SK-N-SH (cell line): ENCODE data around the gene NNAT. TPM values are rescaled to one million over a fixed set of nuclear protein-coding genes. Genes with fewer than 3 reads are reported as not detected.

Experiments
- CTCF ChIA-PET: fragments of 300-600, 350-600 bp; formaldehyde crosslinking; extraction: SDS; loops from one replicate; lab custom pipeline; 2021; lab: Yijun Ruan, JAX
- POLR2A ChIA-PET: fragments of 350-600 bp; sonication (Branson Sonifier 250); formaldehyde crosslinking; extraction: SDS; loops from one replicate; lab custom pipeline; 2020; ENCODE audit warnings: antibody characterized with exemption, inconsistent platforms; lab: Yijun Ruan, JAX
- DNase-seq: peaks from one replicate; pipeline ENCODE4 v3.0.0; 2012
- H2AFZ ChIP-seq: fragments of 200-600 bp; sonication (generic); 2 replicates; pipeline ENCODE4 v1.8.1; 2016; ENCODE audit warnings: antibody characterized with exemption, mild to moderate bottlenecking, low read depth
- H3F3A ChIP-seq: fragments of 200-600 bp; sonication (generic); replicated peaks from 2 replicates; pipeline ENCODE3; 2016; ENCODE audit warnings: antibody characterized with exemption, mild to moderate bottlenecking; ENCODE audit not compliant: insufficient read depth
- H3K27ac ChIP-seq, 2 experiments: fragments of 200-500 bp in 1 of 2; fragments of 200-600 bp in 1 of 2; sonication (Bioruptor generic) in 1 of 2; sonication (generic), shearing (Covaris generic) in 1 of 2; 2 replicates each; pipeline versions ENCODE4 v1.5.1 to v1.6.1; 2014 to 2016; ENCODE audit warnings: low read depth in 2 of 2, inconsistent platforms in 1 of 2, low read length in 1 of 2, mild to moderate bottlenecking in 1 of 2, mixed read lengths in 1 of 2
- H3K27me3 ChIP-seq: fragments of 200-600 bp; sonication (generic), shearing (Covaris generic); 2 replicates; pipeline ENCODE4 v1.6.1; 2016; ENCODE audit warnings: mixed run types; ENCODE audit not compliant: insufficient read depth
- H3K36me3 ChIP-seq, 2 experiments: fragments of 200-500 bp in 1 of 2; fragments of 200-600 bp in 1 of 2; sonication (Bioruptor generic) in 1 of 2; sonication (generic) in 1 of 2; replicated peaks in 1 of 2; 2 replicates each; pipeline versions ENCODE3 to v1.5.1; 2014 to 2016; ENCODE audit warnings: low read length in 1 of 2, mild to moderate bottlenecking in 1 of 2; ENCODE audit not compliant: insufficient read depth in 2 of 2, control insufficient read depth in 1 of 2
- H3K4me1 ChIP-seq, 2 experiments: fragments of 200-500 bp in 1 of 2; fragments of 200-600 bp in 1 of 2; sonication (Bioruptor generic) in 1 of 2; sonication (generic), shearing (Covaris generic) in 1 of 2; 2 replicates each; pipeline versions ENCODE4 v1.5.1 to v1.6.1; 2014 to 2016; ENCODE audit warnings: low read depth in 1 of 2, low read length in 1 of 2, mixed run types in 1 of 2; ENCODE audit not compliant: insufficient read depth in 2 of 2, control insufficient read depth in 1 of 2
- H3K4me2 ChIP-seq: fragments of 200-600 bp; sonication (generic), shearing (Covaris generic); 2 replicates; pipeline ENCODE4 v1.6.1; 2017; ENCODE audit warnings: mixed run types
- H3K4me3 ChIP-seq, 2 experiments: fragments of 200-500 bp in 1 of 2; fragments of 200-600 bp in 1 of 2; sonication (Bioruptor generic) in 1 of 2; sonication (generic), shearing (Covaris generic) in 1 of 2; 2 replicates each; pipeline versions ENCODE4 v1.5.1 to v1.8.1; 2014 to 2016; ENCODE audit warnings: low read depth in 2 of 2, inconsistent platforms in 1 of 2, low read length in 1 of 2, mild to moderate bottlenecking in 1 of 2, mixed read lengths in 1 of 2, moderate library complexity in 1 of 2
- H3K79me2 ChIP-seq: fragments of 200-600 bp; sonication (generic); 2 replicates; pipeline ENCODE4 v1.8.1; 2017; ENCODE audit warnings: mild to moderate bottlenecking; ENCODE audit not compliant: insufficient read depth
- H3K9ac ChIP-seq: fragments of 200-600 bp; sonication (generic); 2 replicates; pipeline ENCODE4 v1.6.1; 2017; ENCODE audit warnings: mixed run types
- H3K9me2 ChIP-seq: fragments of 200-600 bp; sonication (generic); 2 replicates; pipeline ENCODE4 v1.6.1; 2017; ENCODE audit warnings: mixed run types
- H3K9me3 ChIP-seq: fragments of 200-600 bp; sonication (generic); 2 replicates; pipeline ENCODE4 v1.6.1; 2017; ENCODE audit warnings: mixed run types, mild to moderate bottlenecking, moderate library complexity
- H4K20me1 ChIP-seq: fragments of 200-600 bp; sonication (generic); 2 replicates; pipeline ENCODE4 v1.6.1; 2017; ENCODE audit warnings: mild to moderate bottlenecking, mixed run types; ENCODE audit not compliant: insufficient read depth
- ELF1 ChIP-seq: IDR thresholded peaks from 2 replicates; pipeline ENCODE4 v1.4.0; 2012
- EP300 ChIP-seq, 2 experiments: IDR thresholded peaks; 2 replicates each; pipeline versions ENCODE4 v1.4.0 to v1.6.1; 2012; ENCODE audit warnings: borderline replicate concordance in 1 of 2, low read depth in 1 of 2, low read length in 1 of 2
- FOXJ3 ChIP-seq: sonication (generic); formaldehyde crosslinking; IDR thresholded peaks from 2 replicates; pipeline ENCODE4 v1.5.1; 2020; ENCODE audit warnings: mild to moderate bottlenecking, missing genetic modification reagents
- GABPA ChIP-seq: IDR thresholded peaks from 2 replicates; pipeline ENCODE4 v1.4.0; 2012; ENCODE audit warnings: low read depth, mild to moderate bottlenecking
- GATA2 ChIP-seq: sonication (generic); formaldehyde crosslinking; IDR thresholded peaks from 2 replicates; pipeline ENCODE4 v1.5.0; 2020; ENCODE audit warnings: mild to moderate bottlenecking, missing genetic modification reagents
- JUND ChIP-seq: IDR thresholded peaks from 2 replicates; pipeline ENCODE4 v1.4.0; 2012
- MAX ChIP-seq: IDR thresholded peaks from 2 replicates; pipeline ENCODE4 v1.4.0; 2012; ENCODE audit warnings: low read depth
- MXI1 ChIP-seq: IDR thresholded peaks from 2 replicates; pipeline ENCODE4 v1.6.1; 2012; ENCODE audit warnings: mild to moderate bottlenecking, low read depth, low read length, improper control_type of control experiment
- NFIC ChIP-seq: IDR thresholded peaks from 2 replicates; pipeline ENCODE4 v1.4.0; 2012; ENCODE audit warnings: borderline replicate concordance
- NRF1 ChIP-seq: IDR thresholded peaks from 2 replicates; pipeline ENCODE4 v1.6.1; 2012; ENCODE audit warnings: low read depth, mild to moderate bottlenecking, low read length
- PBX3 ChIP-seq: IDR thresholded peaks from 2 replicates; pipeline ENCODE4; 2012
- RAD21 ChIP-seq: IDR thresholded peaks from 2 replicates; pipeline ENCODE4 v1.6.1; 2012; ENCODE audit warnings: mild to moderate bottlenecking, low read length
- RXRA ChIP-seq: IDR thresholded peaks from 2 replicates; pipeline ENCODE4 v1.4.0; 2012; ENCODE audit warnings: low read depth, mild to moderate bottlenecking, borderline replicate concordance
- SIN3A ChIP-seq: IDR thresholded peaks from 2 replicates; pipeline ENCODE4 v1.6.1; 2012; ENCODE audit warnings: low read depth, mild to moderate bottlenecking, low read length, moderate library complexity, borderline replicate concordance
- TCF12 ChIP-seq: IDR thresholded peaks from 2 replicates; pipeline ENCODE4 v1.4.0; 2012
- TEAD4 ChIP-seq: IDR thresholded peaks from 2 replicates; pipeline ENCODE4 v1.4.0; 2012; ENCODE audit warnings: mild to moderate bottlenecking, borderline replicate concordance; ENCODE audit not compliant: insufficient read depth
- WGBS: methylation state at CpG from one replicate; pipeline ENCODE4 v1.1.6; 2017; ENCODE audit warnings: low lambda C conversion rate; 5-methylcytosine and 5-hydroxymethylcytosine counted together
- polyA plus RNA-seq, 3 experiments: library from polyadenylated mRNA; depleted of rRNA; stranded (reverse); fragments of >200 nt; gene quantifications; 2 replicates each; pipeline ENCODE4 v1.2.3, GENCODE V29; 2012

NNAT gene
- polyA plus RNA-seq, 1 of the 3 experiments (the other 2 are of a cell fraction) = 6.7 TPM

DNA sequence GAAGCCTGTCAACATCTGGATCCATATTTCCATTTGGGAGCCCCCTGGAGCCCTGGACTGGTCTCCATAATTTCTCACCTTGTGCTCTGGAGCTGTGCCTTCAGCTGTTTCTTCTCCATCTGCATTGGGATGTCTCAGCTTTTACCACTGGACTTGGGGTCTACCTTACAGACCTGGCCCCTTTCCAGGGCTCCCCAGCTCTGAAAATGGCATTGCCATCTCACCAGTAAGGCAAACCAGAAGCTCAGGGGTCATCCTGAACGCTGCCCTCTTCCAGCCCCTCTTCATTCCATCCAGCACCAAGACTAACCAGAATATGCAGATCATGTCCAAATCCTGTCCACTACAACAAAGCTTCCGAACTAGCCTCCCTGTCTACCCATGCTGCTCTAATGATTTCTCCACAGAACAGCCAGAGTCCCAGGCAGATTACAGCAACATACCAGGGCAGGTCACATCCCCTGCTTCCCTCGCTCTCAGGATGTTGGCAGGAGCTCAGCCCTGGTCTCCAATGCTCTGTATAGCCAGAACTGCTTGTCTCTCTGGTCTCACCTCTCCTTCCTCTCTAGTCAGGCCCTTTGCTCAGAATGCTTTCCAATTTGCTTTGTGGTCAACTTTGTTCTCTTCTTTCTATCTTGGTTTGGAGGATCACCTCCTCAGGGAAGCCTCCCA is 17.7 kb upstream of the NNAT start (continued):
- TF ChIP-seq NRF1 (no peak), MAX (no peak), GABPA (no peak), JUND (no peak), MXI1 (no peak)

DNA sequence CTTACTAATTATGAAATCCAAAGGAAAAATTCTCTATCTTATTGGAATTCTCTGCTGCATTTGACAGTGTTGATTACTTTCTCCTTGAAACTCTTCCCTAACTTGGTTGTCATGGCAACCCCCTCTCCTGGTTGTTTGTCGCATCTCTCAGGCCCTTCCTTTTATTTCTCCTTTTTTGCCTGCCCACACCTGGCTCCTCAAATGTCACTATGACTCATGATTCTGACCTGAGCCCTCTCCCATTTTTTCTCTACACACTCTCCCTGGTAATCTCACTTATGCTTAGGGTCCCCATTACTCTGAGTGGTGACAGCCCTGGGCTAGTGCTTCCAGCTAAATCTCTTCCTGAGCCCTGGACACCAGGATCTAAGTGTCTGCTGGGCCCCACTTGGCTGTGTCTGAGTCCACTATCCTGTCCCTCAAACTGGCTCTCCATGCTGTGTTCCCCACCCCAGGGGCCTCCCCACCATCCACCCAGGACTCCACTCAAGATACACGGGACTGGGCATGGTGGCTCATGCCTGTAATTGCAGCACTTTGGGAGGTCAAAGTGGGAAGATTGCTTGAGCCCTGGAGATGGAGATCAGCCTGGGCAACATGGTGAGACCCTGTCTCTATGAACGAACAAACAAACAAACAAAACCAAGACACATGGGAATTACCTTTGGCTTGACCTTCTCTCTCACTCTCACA is 16.5 kb upstream of the NNAT start:
- ChIA-PET CTCF (no interaction called here), POLR2A (no interaction called here)
- H3F3A ChIP-seq = no peaks in the 10 kb centered on the region
- TF ChIP-seq SIN3A (no peak), ELF1 (no peak), RAD21 (no peak), RXRA (no peak), MAX (no peak), NFIC (no peak), EP300 (IDR thresholded peaks at IDR 0.05; ENCODE audit: borderline replicate concordance in 1 of 2, low read depth in 1 of 2, low read length in 1 of 2) (no peak), FOXJ3 (CRISPR knock-in tag) (no peak), NRF1 (no peak)
- H3K9ac ChIP-seq = no peak overlapping the region
- H3K79me2 ChIP-seq = no peaks in the 10 kb centered on the region
- no peaks in the 10 kb centered on the region for H4K20me1 ChIP-seq
- H3K27me3 ChIP-seq = no peaks in the 10 kb centered on the region
- H3K9me3 ChIP-seq = no peaks in the 10 kb centered on the region
- no peak overlapping the region for H3K4me2 ChIP-seq
- peaks cover 0 to 12% of the 10 kb centered on the region in 2 experiments for H3K36me3 ChIP-seq
- no peak overlapping the region for H3K27ac ChIP-seq
- no peaks in the 10 kb centered on the region for H3K9me2 ChIP-seq
- 52% methylated on average over 3 of the region's 3 CpGs for WGBS
- no peak overlapping the region for H2AFZ ChIP-seq
- DNase-seq = no peak
- H3K4me3 ChIP-seq = no peak overlapping the region
- H3K4me1 ChIP-seq = no peaks in the 10 kb centered on the region

DNA sequence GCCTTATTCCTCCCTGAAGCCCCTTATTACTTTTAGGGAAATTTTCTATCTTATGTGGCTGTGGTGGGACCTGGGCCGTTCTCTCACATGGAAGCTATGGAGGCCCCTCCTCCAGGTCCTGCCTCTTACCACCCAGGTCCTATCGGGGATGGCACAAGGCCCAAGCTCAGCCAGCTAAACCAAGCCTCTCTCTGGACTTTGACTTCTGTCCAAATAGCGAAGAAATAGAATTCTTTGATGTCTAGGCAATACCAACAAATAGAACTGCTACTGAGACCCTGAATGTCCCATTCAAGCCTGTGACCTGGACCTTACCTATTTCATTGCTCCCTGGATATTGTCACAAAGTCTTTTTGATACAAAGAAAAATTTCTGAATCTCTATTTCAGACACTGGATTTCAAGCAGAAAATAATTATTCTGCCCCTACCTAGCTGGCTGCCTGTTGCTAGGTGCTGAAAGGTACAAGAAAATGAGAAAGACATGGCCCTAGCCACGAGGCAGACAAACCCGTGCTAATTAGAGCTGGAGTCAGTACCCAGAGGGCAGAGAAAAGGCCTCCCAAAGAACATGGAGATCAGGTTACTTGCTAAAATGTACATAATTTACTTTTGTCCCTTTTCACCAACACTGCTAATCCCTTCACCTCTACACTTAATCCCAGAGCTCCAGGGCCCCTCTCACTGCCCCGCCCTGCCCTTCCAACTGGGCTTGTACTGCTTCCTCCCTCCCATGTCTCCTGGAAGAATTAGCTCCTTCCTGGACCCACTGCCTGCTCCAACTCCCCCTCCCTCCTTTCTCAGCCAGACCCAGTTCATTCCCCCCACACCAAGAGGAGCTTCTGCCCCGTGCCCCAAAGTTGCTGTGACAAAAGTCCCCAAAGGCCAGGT is 15.5 kb upstream of the NNAT start:
- Histone ChIP-seq H3K9ac (no peak overlapping the region), H3K27me3 (no peaks in the 10 kb centered on the region), H3K9me2 (no peaks in the 10 kb centered on the region), H3K27ac (no peak overlapping the region), H3F3A (no peaks in the 10 kb centered on the region), H2AFZ (no peak overlapping the region), H3K79me2 (no peaks in the 10 kb centered on the region), H3K4me2 (no peak overlapping the region), H3K9me3 (no peaks in the 10 kb centered on the region), H4K20me1 (no peaks in the 10 kb centered on the region)
- DNase-seq = no peak
- WGBS = 94% methylated on average over 7 of the region's 7 CpGs
- POLR2A ChIA-PET = no interaction called here
- CTCF ChIA-PET = interaction anchor here (1.0 kb wide), 1 partner anchor 29 kb away, joined by 3 read pairs; no protein-coding TSS in a partner anchor
- TF ChIP-seq TEAD4 (no peak), TCF12 (no peak), PBX3 (no peak), FOXJ3 (CRISPR knock-in tag) (no peak), GATA2 (CRISPR knock-in tag) (no peak), RXRA (no peak)
- TF ChIP-seq, all 33 proteins: peak for 0
- no peaks in the 10 kb centered on the region for H3K4me1 ChIP-seq
- no peak overlapping the region for H3K4me3 ChIP-seq
- peaks cover 0 to 13% of the 10 kb centered on the region in 2 experiments for H3K36me3 ChIP-seq
